Measurements from ENCODE around the gene CASZ1. TPM values are rescaled to one million over a fixed set of nuclear protein-coding genes. Genes with fewer than 3 reads are reported as not detected.

CASZ1 gene
- total and polyA plus RNA-seq, 2 donors (not counting 1 experiment from before 2014, with no cell fraction given): 0.34 to 0.50 TPM

- H3K36me3 ChIP-seq (ENCODE audit: control insufficient read depth, insufficient read depth, low read length): no peaks in the 10 kb centered on the region
- H4K20me1 ChIP-seq (ENCODE audit: control insufficient read depth, extremely low read depth, insufficient read depth, low read length): no peaks in the 10 kb centered on the region
- DNase-seq (ENCODE audit: low read depth in 2 of 2): no peak
- H2AFZ ChIP-seq (ENCODE audit: low read length): no peak overlapping the region
- H3K4me2 ChIP-seq (ENCODE audit: extremely low read depth, insufficient read depth, low read length): no peak overlapping the region
- H3K9me3 ChIP-seq (ENCODE audit: control insufficient read depth, insufficient read depth, low read depth, low read length): no peaks in the 10 kb centered on the region
- H3K4me1 ChIP-seq (ENCODE audit: control insufficient read depth, extremely low read depth, insufficient read depth, low read length): no peaks in the 10 kb centered on the region
- no peak overlapping the region for H3K4me3 ChIP-seq (replicated peaks in 1 of 4; ENCODE audit: control extremely low read depth in 1 of 4, insufficient read depth in 1 of 4, low read depth in 3 of 4, low read length in 4 of 4)
- H3K27me3 ChIP-seq (ENCODE audit: control insufficient read depth, insufficient read depth, low read length): no peaks in the 10 kb centered on the region
- H3K79me2 ChIP-seq (ENCODE audit: control insufficient read depth, insufficient read depth, low read length): no peaks in the 10 kb centered on the region
- H3K9ac ChIP-seq (ENCODE audit: insufficient read depth, low read length): no peak overlapping the region
- TF ChIP-seq EZH2 (IDR thresholded peaks at IDR 0.05; ENCODE audit: low read length, missing control alignments): no peak
- TF ChIP-seq CTCF (conservative IDR thresholded peaks at IDR 0.05 in 1 of 2, IDR thresholded peaks at IDR 0.05 in 1 of 2; ENCODE audit: low read depth in 1 of 2, low read length in 2 of 2): no peak
- no peak overlapping the region for H3K27ac ChIP-seq (ENCODE audit: insufficient read depth, low read length)
Measured at GRCh38 chr1:10751561-10752085, 44.8 kb downstream of the CASZ1 start.

GRCh38 chr1:10751160-10751559, 45.3 kb downstream of the CASZ1 start:
- Histone ChIP-seq H3K4me2 (ENCODE audit: extremely low read depth, insufficient read depth, low read length) (no peak overlapping the region), H3K27me3 (ENCODE audit: control insufficient read depth, insufficient read depth, low read length) (no peaks in the 10 kb centered on the region), H3K9me3 (ENCODE audit: control insufficient read depth, insufficient read depth, low read depth, low read length) (no peaks in the 10 kb centered on the region), H3K79me2 (ENCODE audit: control insufficient read depth, insufficient read depth, low read length) (no peaks in the 10 kb centered on the region), H4K20me1 (ENCODE audit: control insufficient read depth, extremely low read depth, insufficient read depth, low read length) (no peaks in the 10 kb centered on the region), H3K4me1 (ENCODE audit: control insufficient read depth, extremely low read depth, insufficient read depth, low read length) (no peaks in the 10 kb centered on the region), H3K27ac (ENCODE audit: insufficient read depth, low read length) (no peak overlapping the region), H3K4me3 (replicated peaks in 1 of 4; ENCODE audit: control extremely low read depth in 1 of 4, insufficient read depth in 1 of 4, low read depth in 3 of 4, low read length in 4 of 4) (no peak overlapping the region), H2AFZ (ENCODE audit: low read length) (no peak overlapping the region), H3K9ac (ENCODE audit: insufficient read depth, low read length) (no peak overlapping the region), H3K36me3 (ENCODE audit: control insufficient read depth, insufficient read depth, low read length) (no peaks in the 10 kb centered on the region)
- no peak for DNase-seq (ENCODE audit: low read depth in 2 of 2)
- TF ChIP-seq EZH2 (IDR thresholded peaks at IDR 0.05; ENCODE audit: low read length, missing control alignments) (no peak), CTCF (conservative IDR thresholded peaks at IDR 0.05 in 1 of 2, IDR thresholded peaks at IDR 0.05 in 1 of 2; ENCODE audit: low read depth in 1 of 2, low read length in 2 of 2) (no peak)

- Histone ChIP-seq H3K4me1 (ENCODE audit: control insufficient read depth, extremely low read depth, insufficient read depth, low read length) (no peaks in the 10 kb centered on the region), H3K27me3 (ENCODE audit: control insufficient read depth, insufficient read depth, low read length) (peaks cover 3% of the 10 kb centered on the region), H3K4me2 (ENCODE audit: extremely low read depth, insufficient read depth, low read length) (no peak overlapping the region), H3K79me2 (ENCODE audit: control insufficient read depth, insufficient read depth, low read length) (no peaks in the 10 kb centered on the region), H3K36me3 (ENCODE audit: control insufficient read depth, insufficient read depth, low read length) (no peaks in the 10 kb centered on the region), H3K9ac (ENCODE audit: insufficient read depth, low read length) (no peak overlapping the region), H3K4me3 (replicated peaks in 1 of 4; ENCODE audit: control extremely low read depth in 1 of 4, insufficient read depth in 1 of 4, low read depth in 3 of 4, low read length in 4 of 4) (no peak overlapping the region), H3K9me3 (ENCODE audit: control insufficient read depth, insufficient read depth, low read depth, low read length) (no peaks in the 10 kb centered on the region), H3K27ac (ENCODE audit: insufficient read depth, low read length) (no peak overlapping the region), H4K20me1 (ENCODE audit: control insufficient read depth, extremely low read depth, insufficient read depth, low read length) (no peaks in the 10 kb centered on the region), H2AFZ (ENCODE audit: low read length) (no peak overlapping the region)
- no peak for DNase-seq (ENCODE audit: low read depth in 2 of 2)
- no peak for TF ChIP-seq CTCF (conservative IDR thresholded peaks at IDR 0.05 in 1 of 2, IDR thresholded peaks at IDR 0.05 in 1 of 2; ENCODE audit: low read depth in 1 of 2, low read length in 2 of 2)
- TF ChIP-seq EZH2 (IDR thresholded peaks at IDR 0.05; ENCODE audit: low read length, missing control alignments): no peak
Measured at GRCh38 chr1:10745886-10746455, 50.5 kb downstream of the CASZ1 start.
